ENCODE results near the gene RHOJ. TPM values are rescaled to one million over a fixed set of nuclear protein-coding genes. Genes with fewer than 3 reads are reported as not detected.

Gene RHOJ
- total RNA-seq, 2 experiments from 2014 or later = not detected

- H3K4me1 Mint-ChIP-seq = no peaks in the 10 kb centered on the region
- H3K27ac Mint-ChIP-seq = no peak overlapping the region
- no peaks in the 10 kb centered on the region for H3K9me3 Mint-ChIP-seq
- no peaks in the 10 kb centered on the region for H3K27me3 Mint-ChIP-seq
- DNase-seq (no peak), ATAC-seq (ENCODE audit: low read depth) (no peak)
- no peaks in the 10 kb centered on the region for H3K36me3 Mint-ChIP-seq
- POLR2A ChIA-PET = no interaction called here
- H3K4me3 Mint-ChIP-seq = no peak overlapping the region
These were observed 13.0 kb upstream of the RHOJ start for GRCh38 chr14:63191211-63191610.

- H3K27me3 Mint-ChIP-seq = no peaks in the 10 kb centered on the region
- no peaks in the 10 kb centered on the region for H3K4me1 Mint-ChIP-seq
- POLR2A ChIA-PET = no interaction called here
These were observed 12.2 kb upstream of the RHOJ start for GRCh38 chr14:63192085-63192484.

GRCh38 chr14:63193236-63193635, 11.0 kb upstream of the RHOJ start:
- Mint-ChIP-seq H3K4me1 (no peaks in the 10 kb centered on the region), H3K27ac (no peak overlapping the region), H3K9me3 (peaks cover 1% of the 10 kb centered on the region), H3K36me3 (no peaks in the 10 kb centered on the region), H3K4me3 (no peak overlapping the region), H3K27me3 (peaks cover 1% of the 10 kb centered on the region)
- ATAC-seq (ENCODE audit: low read depth) (no peak), DNase-seq (no peak)
- POLR2A ChIA-PET = no interaction called here

More at GRCh38 chr14:63192085-63192484, 12.2 kb upstream of the RHOJ start:
- ATAC-seq (ENCODE audit: low read depth) (no peak), DNase-seq (no peak)
- Mint-ChIP-seq H3K4me3 (no peak overlapping the region), H3K9me3 (no peaks in the 10 kb centered on the region), H3K36me3 (no peaks in the 10 kb centered on the region), H3K27ac (no peak overlapping the region)

GRCh38 chr14:63200035-63200740, 4.1 kb upstream of the RHOJ start:
- no peak for DNase-seq
- Mint-ChIP-seq H3K4me3 (no peak overlapping the region), H3K9me3 (peaks cover 1% of the 10 kb centered on the region), H3K36me3 (no peaks in the 10 kb centered on the region), H3K27me3 (peaks cover 6% of the 10 kb centered on the region), H3K27ac (no peak overlapping the region), H3K4me1 (no peaks in the 10 kb centered on the region)
- POLR2A ChIA-PET = no interaction called here
- no peak for ATAC-seq (ENCODE audit: low read depth)

GRCh38 chr14:63200767-63201166, 3.5 kb upstream of the RHOJ start:
- H3K27ac Mint-ChIP-seq = no peak overlapping the region
- ATAC-seq (ENCODE audit: low read depth) = no peak
- DNase-seq = no peak
- H3K27me3 Mint-ChIP-seq = peaks cover 6% of the 10 kb centered on the region
- H3K4me3 Mint-ChIP-seq = no peak overlapping the region
- peaks cover 1% of the 10 kb centered on the region for H3K9me3 Mint-ChIP-seq
- H3K4me1 Mint-ChIP-seq = no peaks in the 10 kb centered on the region
- H3K36me3 Mint-ChIP-seq = no peaks in the 10 kb centered on the region
- POLR2A ChIA-PET = no interaction called here

GRCh38 chr14:63203015-63203414, 1.2 kb upstream of the RHOJ start:
- H3K4me1 Mint-ChIP-seq = no peaks in the 10 kb centered on the region
- POLR2A ChIA-PET = no interaction called here

GRCh38 chr14:63203618-63204406, 431 bp upstream of the RHOJ start:
- no peak for DNase-seq
- ATAC-seq (ENCODE audit: low read depth) = no peak
- H3K27me3 Mint-ChIP-seq = peaks cover 9% of the 10 kb centered on the region
- H3K9me3 Mint-ChIP-seq = no peaks in the 10 kb centered on the region
- POLR2A ChIA-PET = no interaction called here
- no peak overlapping the region for H3K4me3 Mint-ChIP-seq
- H3K4me1 Mint-ChIP-seq = no peaks in the 10 kb centered on the region
- H3K36me3 Mint-ChIP-seq = no peaks in the 10 kb centered on the region
- H3K27ac Mint-ChIP-seq = no peak overlapping the region

More at GRCh38 chr14:63203015-63203414, 1.2 kb upstream of the RHOJ start:
- H3K36me3 Mint-ChIP-seq = no peaks in the 10 kb centered on the region
- H3K27me3 Mint-ChIP-seq = peaks cover 12% of the 10 kb centered on the region
- no peak overlapping the region for H3K27ac Mint-ChIP-seq
- no peak overlapping the region for H3K4me3 Mint-ChIP-seq
- ATAC-seq (ENCODE audit: low read depth) (no peak), DNase-seq (no peak)
- H3K9me3 Mint-ChIP-seq = no peaks in the 10 kb centered on the region

GRCh38 chr14:63205044-63205575, 867 bp downstream of the RHOJ start:
- no peak for ATAC-seq (ENCODE audit: low read depth)
- Mint-ChIP-seq H3K27me3 (peaks cover 8% of the 10 kb centered on the region), H3K4me3 (no peak overlapping the region), H3K4me1 (no peaks in the 10 kb centered on the region), H3K9me3 (no peaks in the 10 kb centered on the region), H3K27ac (no peak overlapping the region), H3K36me3 (no peaks in the 10 kb centered on the region)
- DNase-seq = no peak
- POLR2A ChIA-PET = no interaction called here

GRCh38 chr14:63205866-63206265, 1.6 kb downstream of the RHOJ start:
- Mint-ChIP-seq H3K4me1 (no peaks in the 10 kb centered on the region), H3K27me3 (peaks cover 8% of the 10 kb centered on the region), H3K27ac (no peak overlapping the region), H3K36me3 (no peaks in the 10 kb centered on the region), H3K4me3 (no peak overlapping the region), H3K9me3 (no peaks in the 10 kb centered on the region)
- POLR2A ChIA-PET = no interaction called here
- no peak for DNase-seq
- no peak for ATAC-seq (ENCODE audit: low read depth)

- DNase-seq (no peak), ATAC-seq (ENCODE audit: low read depth) (no peak)
- Mint-ChIP-seq H3K27ac (no peak overlapping the region), H3K27me3 (peaks cover 10% of the 10 kb centered on the region), H3K9me3 (no peaks in the 10 kb centered on the region), H3K4me1 (no peaks in the 10 kb centered on the region), H3K4me3 (no peak overlapping the region), H3K36me3 (no peaks in the 10 kb centered on the region)
- POLR2A ChIA-PET = no interaction called here
These were observed 4.9 kb downstream of the RHOJ start for GRCh38 chr14:63209160-63209559.

GRCh38 chr14:63210812-63211211, 6.6 kb downstream of the RHOJ start:
- no peak overlapping the region for H3K27ac Mint-ChIP-seq
- H3K9me3 Mint-ChIP-seq = no peaks in the 10 kb centered on the region
- ATAC-seq (ENCODE audit: low read depth) = no peak
- no peak overlapping the region for H3K4me3 Mint-ChIP-seq
- no peak for DNase-seq
- no peaks in the 10 kb centered on the region for H3K4me1 Mint-ChIP-seq
- POLR2A ChIA-PET = no interaction called here
- peaks cover 16% of the 10 kb centered on the region for H3K27me3 Mint-ChIP-seq
- H3K36me3 Mint-ChIP-seq = no peaks in the 10 kb centered on the region

GRCh38 chr14:63212209-63212608, 8.0 kb downstream of the RHOJ start:
- peaks cover 14% of the 10 kb centered on the region for H3K27me3 Mint-ChIP-seq
- H3K27ac Mint-ChIP-seq = no peak overlapping the region
- H3K9me3 Mint-ChIP-seq = no peaks in the 10 kb centered on the region
- no peak for ATAC-seq (ENCODE audit: low read depth)
- POLR2A ChIA-PET = no interaction called here
- no peak overlapping the region for H3K4me3 Mint-ChIP-seq
- DNase-seq = no peak
- no peaks in the 10 kb centered on the region for H3K36me3 Mint-ChIP-seq
- no peaks in the 10 kb centered on the region for H3K4me1 Mint-ChIP-seq

GRCh38 chr14:63212776-63213500, 8.7 kb downstream of the RHOJ start:
- Mint-ChIP-seq H3K4me1 (no peaks in the 10 kb centered on the region), H3K4me3 (no peak overlapping the region), H3K27ac (no peak overlapping the region), H3K36me3 (no peaks in the 10 kb centered on the region), H3K27me3 (peaks cover 14% of the 10 kb centered on the region), H3K9me3 (no peaks in the 10 kb centered on the region)
- POLR2A ChIA-PET = no interaction called here
- no peak for ATAC-seq (ENCODE audit: low read depth)
- no peak for DNase-seq

Measured in activated naive CD8-positive, alpha-beta T cell treated with anti-CD3 and anti-CD28 coated beads, Interleukin-2, amount 10 ng/mL, durations not matched to agents 7 days and 5 days (primary cell).